Calu3 (cell line): ENCODE measurements around the gene LRRC25. TPM values are rescaled to one million over a fixed set of nuclear protein-coding genes. Genes with fewer than 3 reads are reported as not detected.
A peak's percentile ranks its signal among the peaks of the same experiment; 100 is the strongest.

ENCODE experiments used
- BruUV-seq: library from RNA; stranded (reverse); fragments of 400-500 nt; replicated peaks from 2 replicates; lab custom pipeline; 2021; lab: Mats Ljungman, UMichigan
- CTCF ChIA-PET: fragments of 300-600 bp; sonication (Branson Sonifier 250); formaldehyde crosslinking; loops from one replicate; lab custom pipeline; 2022; ENCODE audit warnings: antibody characterized with exemption; lab: Charles Lee
- DNase-seq: peaks from one replicate; pipeline ENCODE4 v3.0.0; 2022
- H3K27ac Mint-ChIP-seq: one replicate; pipeline ENCODE4 v1.8.0; 2022; ENCODE audit warnings: mixed read lengths; ENCODE audit not compliant: unreplicated experiment
- H3K27me3 Mint-ChIP-seq: one replicate; pipeline ENCODE4 v1.8.0; 2022; ENCODE audit warnings: mixed read lengths; ENCODE audit not compliant: unreplicated experiment
- H3K36me3 Mint-ChIP-seq: one replicate; pipeline ENCODE4 v1.8.0; 2022; ENCODE audit warnings: mild to moderate bottlenecking, moderate library complexity, mixed read lengths; ENCODE audit not compliant: insufficient read depth, unreplicated experiment
- H3K4me1 Mint-ChIP-seq: one replicate; pipeline ENCODE4 v1.8.0; 2022; ENCODE audit warnings: mild to moderate bottlenecking, low read depth, mixed read lengths; ENCODE audit not compliant: unreplicated experiment
- H3K4me3 Mint-ChIP-seq: one replicate; pipeline ENCODE4 v1.8.0; 2022; ENCODE audit warnings: mild to moderate bottlenecking, low read depth, moderate library complexity, mixed read lengths; ENCODE audit not compliant: unreplicated experiment
- H3K9me3 Mint-ChIP-seq: one replicate; pipeline ENCODE4 v1.8.0; 2022; ENCODE audit warnings: low read depth, mixed read lengths; ENCODE audit not compliant: unreplicated experiment
- CTCF ChIP-seq: fragments of 200-600 bp; IDR thresholded peaks from one replicate; pipeline ENCODE4 v1.8.0; 2022; ENCODE audit warnings: antibody characterized with exemption; ENCODE audit not compliant: unreplicated experiment
- intact Hi-C: fragments of 100-400 bp; cut with micrococcal nuclease; formaldehyde crosslinking; loops from one replicate; pipeline ENCODE4 v1.10.0; 2022; ENCODE audit not compliant: unreplicated experiment
- total RNA-seq: library from RNA; stranded (reverse); gene quantifications from 2 replicates; pipeline ENCODE4 v1.2.3, GENCODE V29; 2022

LRRC25 gene
- total RNA-seq, 1 experiment from 2014 or later = not detected

GRCh38 chr19:18419195-18419698 lies 21.8 kb upstream of the LRRC25 start, which contains the start of gene SSBP4:
Gene SSBP4, plus strand, starts transcription at chr19:18419398. Its CDS starts 251 bp downstream, at chr19:18419649.
- TF ChIP-seq CTCF = no peak
- no peaks in the 10 kb centered on the region for H3K9me3 Mint-ChIP-seq
- peak within 1 kb of the TSS; percentile 83 for H3K4me3 Mint-ChIP-seq
- H3K27me3 Mint-ChIP-seq = no peaks in the 10 kb centered on the region
- H3K36me3 Mint-ChIP-seq = peaks cover 48% of the 10 kb centered on the region
- peaks cover 23% of the 10 kb centered on the region for H3K4me1 Mint-ChIP-seq
- intact Hi-C loops = loop anchor here (10.0 kb wide), 1 partner anchor 144 kb away; the partner anchor contains the start of gene IQCN
- CTCF ChIA-PET = no interaction called here
- BruUV-seq = no TSS peak
- peak; percentile 79 for DNase-seq
- peak within 1 kb of the TSS; percentile 51 for H3K27ac Mint-ChIP-seq

- CTCF ChIA-PET = interaction anchor here (1.5 kb wide), 1 partner anchor 139 kb away, joined by 4 read pairs; no protein-coding TSS in a partner anchor
- Mint-ChIP-seq H3K4me3 (peak overlapping the region; percentile 83), H3K27me3 (no peaks in the 10 kb centered on the region), H3K9me3 (no peaks in the 10 kb centered on the region), H3K36me3 (peaks cover 48% of the 10 kb centered on the region), H3K4me1 (peaks cover 25% of the 10 kb centered on the region), H3K27ac (no peak overlapping the region)
- TF ChIP-seq CTCF = no peak
- DNase-seq = no peak
- intact Hi-C loops = loop anchor here (10.0 kb wide), 1 partner anchor 144 kb away; the partner anchor contains the start of gene IQCN
- BruUV-seq = no TSS peak
Measured at GRCh38 chr19:18418483-18419194, 21.2 kb upstream of the LRRC25 start.

GRCh38 chr19:18418029-18418482 lies 20.6 kb upstream of the LRRC25 start:
- H3K4me1 Mint-ChIP-seq = peaks cover 25% of the 10 kb centered on the region
- H3K27me3 Mint-ChIP-seq = no peaks in the 10 kb centered on the region

More at GRCh38 chr19:18418029-18418482, 20.6 kb upstream of the LRRC25 start:
- intact Hi-C loops = loop anchor here (10.0 kb wide), 1 partner anchor 143 kb away; the partner anchor contains the start of gene IQCN
- no peak for TF ChIP-seq CTCF
- Mint-ChIP-seq H3K9me3 (no peaks in the 10 kb centered on the region), H3K4me3 (peak overlapping the region; percentile 83), H3K27ac (no peak overlapping the region), H3K36me3 (peaks cover 48% of the 10 kb centered on the region)
- no TSS peak for BruUV-seq
- CTCF ChIA-PET = interaction anchor here (0.6 to 1.5 kb wide), 2 partner anchors 138 to 529 kb away, joined by 4 read pairs; no protein-coding TSS in a partner anchor
- DNase-seq = no peak
